HG03460 (cell line): ENCODE measurements around the gene RNGTT.

ENCODE experiments used
- ATAC-seq: cut with Tn5 transposase; IDR thresholded peaks from one replicate; pipeline ENCODE4 v1.9.1; 2021; ENCODE audit not compliant: unreplicated experiment

RNGTT gene

DNA sequence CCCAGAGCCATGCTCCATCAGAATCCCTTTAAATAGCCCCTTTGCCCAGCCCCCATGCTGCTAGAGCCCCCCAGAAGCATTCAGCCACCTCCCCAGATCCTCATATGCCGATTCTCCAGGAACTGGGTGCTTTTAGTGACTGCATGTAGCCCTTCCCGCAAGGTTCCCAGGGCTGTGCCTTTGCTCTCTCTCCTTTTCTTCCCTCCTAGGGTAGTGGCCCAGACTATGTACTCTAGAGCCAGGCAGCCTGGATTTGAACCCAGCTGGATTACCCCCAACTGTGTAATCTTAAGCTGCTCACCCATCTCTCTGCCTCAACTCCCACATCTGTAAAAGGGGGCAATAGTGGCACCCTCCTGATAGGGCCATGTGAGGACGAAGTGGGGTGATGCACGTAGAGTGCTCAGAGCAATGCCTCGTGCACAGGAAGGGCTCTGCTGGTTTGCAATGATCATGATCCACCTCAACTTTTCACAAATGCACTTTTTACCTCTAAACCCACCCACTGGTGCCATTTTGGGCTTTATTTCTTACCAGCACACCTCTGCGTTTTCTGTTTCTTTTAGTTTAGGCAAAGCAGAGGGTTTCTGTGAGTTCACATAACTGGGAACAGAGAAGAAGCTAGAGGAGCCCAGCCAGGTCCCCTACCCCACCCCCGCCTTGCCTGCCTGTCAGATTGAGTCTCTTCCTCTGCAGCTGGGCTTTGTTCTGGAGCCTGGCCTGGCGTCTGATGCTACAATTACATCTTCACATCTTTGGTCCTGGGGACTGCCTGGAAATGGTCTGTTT lies 396.5 kb downstream of the RNGTT start:
- no peak for ATAC-seq

DNA sequence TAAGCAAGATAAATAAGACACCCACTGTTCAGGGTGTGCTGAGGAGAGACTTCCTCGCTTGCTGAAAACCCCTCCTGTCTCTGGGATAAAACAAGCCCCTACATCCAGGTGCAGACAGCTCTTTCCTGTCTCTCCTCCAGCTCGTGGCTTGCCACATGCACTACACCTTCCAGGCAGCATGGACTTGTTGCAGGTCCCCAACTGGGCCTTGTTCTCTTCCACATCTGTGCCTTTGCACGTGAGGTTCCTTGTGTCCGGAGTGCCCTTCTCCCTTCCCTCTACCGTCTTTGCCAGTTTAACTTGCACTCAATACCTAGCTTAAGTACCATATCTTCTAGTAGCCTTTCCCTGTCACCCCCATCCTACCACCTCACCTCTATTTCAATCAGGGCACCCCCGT lies 397.6 kb downstream of the RNGTT start:
- ATAC-seq: no peak

DNA sequence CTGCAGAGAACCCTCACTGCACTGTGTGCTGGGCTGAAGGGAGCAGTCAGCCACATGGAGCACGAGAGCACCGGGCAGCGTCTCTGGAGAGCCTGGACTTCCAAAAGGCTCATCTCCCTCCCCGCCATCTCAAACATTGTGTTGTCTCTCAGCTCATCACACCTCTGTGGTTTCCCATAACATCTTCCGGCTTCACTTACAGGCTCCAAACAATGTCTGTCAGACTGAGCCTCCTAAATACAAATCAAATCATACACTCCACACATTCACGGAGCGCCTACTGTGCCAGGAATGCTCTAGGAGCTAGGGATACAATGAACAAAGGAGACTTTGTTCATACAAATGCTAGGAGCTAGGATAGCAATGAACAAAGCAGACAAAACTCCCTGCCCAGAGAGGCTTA lies 398.0 kb downstream of the RNGTT start:
- ATAC-seq: no peak

DNA sequence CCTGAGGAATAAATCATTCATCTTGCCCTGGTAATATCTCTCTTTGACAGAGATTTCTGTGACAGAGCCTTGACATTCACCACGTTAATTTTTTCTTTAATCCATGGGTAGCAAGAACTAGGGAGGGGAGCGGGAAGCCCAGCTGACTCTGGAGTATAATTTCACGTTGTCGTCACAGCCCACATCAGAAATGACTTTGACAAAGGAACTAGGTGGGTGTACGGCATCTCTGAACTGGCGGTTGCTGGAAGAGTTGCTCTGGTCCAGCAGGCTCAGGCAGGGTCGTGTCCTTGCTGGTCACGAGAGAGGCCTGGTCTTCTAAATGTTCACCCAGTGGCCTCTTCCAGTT lies 400.2 kb downstream of the RNGTT start:
- ATAC-seq: no peak

DNA sequence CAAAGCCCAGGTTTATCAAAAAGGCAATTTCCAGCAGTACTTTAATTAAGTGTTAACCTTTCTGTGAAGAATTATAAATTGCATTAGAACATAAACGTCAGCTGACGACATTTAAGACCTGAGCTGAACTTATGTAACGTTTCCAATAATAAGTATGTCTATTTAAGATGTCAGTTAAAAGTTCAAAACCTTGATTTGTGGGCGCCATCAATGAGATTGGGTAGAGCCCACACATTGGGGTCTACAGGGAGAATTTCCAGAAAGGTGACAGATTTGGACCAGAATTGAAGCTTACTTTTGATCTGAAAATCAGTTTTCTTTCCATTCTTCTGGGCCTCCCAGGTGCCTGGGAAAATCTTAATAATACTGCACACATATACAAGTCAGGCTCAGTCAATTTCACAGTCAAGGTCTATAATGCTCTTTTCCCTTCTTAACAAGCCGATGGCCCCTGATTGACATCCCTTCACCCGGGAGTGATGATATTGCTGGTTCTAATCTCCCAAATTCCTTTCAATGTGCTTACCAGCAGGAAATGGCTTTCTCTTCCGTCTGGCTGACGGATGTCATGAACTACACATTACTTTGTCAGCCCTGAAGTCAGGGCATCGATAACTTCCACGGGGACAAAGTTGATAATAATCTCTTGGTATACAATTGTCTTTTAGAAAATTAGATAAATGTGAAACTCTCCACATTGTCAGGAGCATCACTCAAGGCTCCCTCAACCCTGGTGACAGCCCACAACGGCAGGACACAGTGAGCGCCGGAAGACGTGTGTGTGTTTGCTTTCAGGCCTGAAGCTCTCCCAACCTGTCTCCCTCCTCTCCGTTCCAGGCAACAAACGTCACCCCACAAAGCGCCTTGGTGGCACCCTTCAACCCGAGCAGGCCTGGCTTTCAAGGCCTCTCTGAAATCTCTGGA lies 400.8 kb downstream of the RNGTT start:
- no peak for ATAC-seq

DNA sequence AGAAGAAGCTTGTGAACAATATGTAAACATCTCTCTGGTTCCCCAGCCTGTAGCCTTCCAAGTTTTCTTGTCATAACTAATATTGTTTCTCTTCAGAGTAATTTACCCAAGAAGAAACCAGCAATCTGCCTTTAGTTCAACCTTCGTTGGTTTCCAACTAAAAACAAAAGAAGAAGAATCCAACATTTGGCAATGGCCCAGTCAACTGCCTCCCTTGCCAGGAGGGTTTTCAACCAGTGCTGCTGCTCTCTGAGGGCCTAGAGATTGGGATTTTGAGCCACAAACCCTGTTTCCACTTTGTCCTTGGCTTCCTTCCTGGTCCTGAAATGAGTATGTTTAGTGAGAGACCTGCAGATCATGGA lies 401.5 kb downstream of the RNGTT start:
- no peak for ATAC-seq

DNA sequence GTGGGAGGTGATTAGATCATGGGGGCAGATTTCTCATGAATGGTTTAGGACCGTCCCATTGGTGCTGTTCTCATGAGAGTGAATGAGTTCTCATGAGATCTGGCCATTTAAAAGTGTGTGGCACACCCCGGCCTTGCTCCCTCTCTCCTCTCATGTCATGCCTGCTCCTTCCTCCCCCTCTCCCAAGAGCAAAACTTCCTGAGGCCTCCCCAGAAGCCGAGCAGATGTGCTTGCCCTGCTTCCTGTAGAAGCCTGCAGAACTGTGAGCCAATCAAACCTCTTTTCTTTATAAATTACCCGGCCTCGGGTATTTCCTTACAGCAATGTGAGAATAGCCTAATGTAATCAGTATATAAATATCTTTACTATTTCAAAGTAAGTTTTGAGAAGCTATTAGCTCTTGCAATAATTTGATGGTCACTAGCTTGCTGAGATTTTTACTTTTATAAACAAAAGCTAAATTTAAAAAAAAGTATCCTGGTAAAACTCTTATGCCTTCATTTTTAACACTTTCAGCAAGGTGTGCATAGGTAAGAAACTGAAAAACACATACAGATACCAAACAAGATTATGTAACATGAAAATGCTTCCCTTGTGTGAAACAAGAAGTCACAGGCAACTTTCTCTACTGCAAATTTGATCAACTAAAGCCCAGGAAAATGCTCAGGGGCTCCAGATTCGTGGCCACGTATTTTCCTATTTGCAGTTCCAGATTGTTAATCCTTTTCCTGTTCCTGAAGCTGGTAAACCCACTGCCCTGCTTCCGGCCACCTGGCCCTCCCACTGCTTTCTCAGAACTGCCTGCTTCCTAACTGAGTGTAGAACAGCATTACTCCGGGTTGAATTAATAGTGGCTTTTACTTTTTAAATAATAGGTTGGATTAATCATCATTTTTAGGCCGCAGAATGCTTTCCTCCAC lies 402.1 kb downstream of the RNGTT start:
- ATAC-seq: no peak
